ENCODE results near the gene CSTB. TPM values are rescaled to one million over a fixed set of nuclear protein-coding genes. Genes with fewer than 3 reads are reported as not detected.
A peak's percentile ranks its signal among the peaks of the same experiment; 100 is the strongest.

Gene CSTB
- total RNA-seq, 6 donors from 2014 or later, result 19.9 to 122 (median 51.3) TPM

DNA sequence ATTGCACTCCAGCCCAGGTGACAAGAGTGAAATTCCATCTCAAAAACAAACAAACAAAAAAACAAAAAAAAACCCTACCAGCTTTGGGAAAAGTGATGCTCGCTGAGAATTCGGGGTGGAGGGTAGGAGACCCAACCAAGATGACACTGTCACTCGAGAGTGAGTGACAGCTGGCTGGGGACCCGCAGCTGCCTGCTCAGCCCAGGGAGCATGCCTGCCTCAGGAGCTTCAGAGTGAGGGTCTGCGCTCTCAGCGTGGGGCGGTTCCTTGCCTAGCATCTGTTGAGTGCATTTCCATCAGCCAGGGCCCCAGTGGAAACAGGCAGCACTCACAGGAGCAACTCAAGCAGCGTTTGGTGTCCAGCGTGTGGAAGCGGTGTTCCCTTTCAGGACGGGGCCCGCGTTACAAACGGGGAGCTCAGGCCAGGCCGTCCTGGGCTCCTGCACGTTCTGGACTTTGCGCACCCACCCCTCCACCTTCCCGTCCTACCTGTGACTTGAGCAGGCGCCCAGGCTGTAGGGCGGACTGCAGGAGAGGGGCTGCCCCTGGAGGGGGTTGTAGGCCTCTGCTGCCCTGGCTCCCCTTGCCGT lies 5.9 kb downstream of the CSTB start:
- no peak overlapping the region for H3K4me3 ChIP-seq
- TF ChIP-seq, protein P1, sequence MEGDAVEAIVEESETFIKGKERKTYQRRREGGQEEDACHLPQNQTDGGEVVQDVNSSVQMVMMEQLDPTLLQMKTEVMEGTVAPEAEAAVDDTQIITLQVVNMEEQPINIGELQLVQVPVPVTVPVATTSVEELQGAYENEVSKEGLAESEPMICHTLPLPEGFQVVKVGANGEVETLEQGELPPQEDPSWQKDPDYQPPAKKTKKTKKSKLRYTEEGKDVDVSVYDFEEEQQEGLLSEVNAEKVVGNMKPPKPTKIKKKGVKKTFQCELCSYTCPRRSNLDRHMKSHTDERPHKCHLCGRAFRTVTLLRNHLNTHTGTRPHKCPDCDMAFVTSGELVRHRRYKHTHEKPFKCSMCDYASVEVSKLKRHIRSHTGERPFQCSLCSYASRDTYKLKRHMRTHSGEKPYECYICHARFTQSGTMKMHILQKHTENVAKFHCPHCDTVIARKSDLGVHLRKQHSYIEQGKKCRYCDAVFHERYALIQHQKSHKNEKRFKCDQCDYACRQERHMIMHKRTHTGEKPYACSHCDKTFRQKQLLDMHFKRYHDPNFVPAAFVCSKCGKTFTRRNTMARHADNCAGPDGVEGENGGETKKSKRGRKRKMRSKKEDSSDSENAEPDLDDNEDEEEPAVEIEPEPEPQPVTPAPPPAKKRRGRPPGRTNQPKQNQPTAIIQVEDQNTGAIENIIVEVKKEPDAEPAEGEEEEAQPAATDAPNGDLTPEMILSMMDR (IDR thresholded peaks at IDR 0.05), result no peak
- TF ChIP-seq POLR2AphosphoS5 (IDR thresholded peaks at IDR 0.05) (no peak), POLR2A (IDR thresholded peaks at IDR 0.05) (no peak), EP300 (IDR thresholded peaks at IDR 0.05) (no peak)
- DNase-seq (peak in 1 of 2 donors; percentile 59), ATAC-seq (ENCODE audit: low FRiP score in 2 of 2) (no peak)
- WGBS, 2 donors, result 87 to 91% methylated on average over 17 to 21 of the region's 21 CpGs
- H3K36me3 ChIP-seq, result peaks cover 5 to 23% (median 18%) of the 10 kb centered on the region in 4 donors
- peaks cover 7 to 41% (median 17%) of the 10 kb centered on the region in 4 donors for H3K4me1 ChIP-seq
- H3K27ac ChIP-seq, result no peak overlapping the region
- H3K9me3 ChIP-seq, result no peaks in the 10 kb centered on the region
- no peaks in the 10 kb centered on the region for H3K27me3 ChIP-seq

DNA sequence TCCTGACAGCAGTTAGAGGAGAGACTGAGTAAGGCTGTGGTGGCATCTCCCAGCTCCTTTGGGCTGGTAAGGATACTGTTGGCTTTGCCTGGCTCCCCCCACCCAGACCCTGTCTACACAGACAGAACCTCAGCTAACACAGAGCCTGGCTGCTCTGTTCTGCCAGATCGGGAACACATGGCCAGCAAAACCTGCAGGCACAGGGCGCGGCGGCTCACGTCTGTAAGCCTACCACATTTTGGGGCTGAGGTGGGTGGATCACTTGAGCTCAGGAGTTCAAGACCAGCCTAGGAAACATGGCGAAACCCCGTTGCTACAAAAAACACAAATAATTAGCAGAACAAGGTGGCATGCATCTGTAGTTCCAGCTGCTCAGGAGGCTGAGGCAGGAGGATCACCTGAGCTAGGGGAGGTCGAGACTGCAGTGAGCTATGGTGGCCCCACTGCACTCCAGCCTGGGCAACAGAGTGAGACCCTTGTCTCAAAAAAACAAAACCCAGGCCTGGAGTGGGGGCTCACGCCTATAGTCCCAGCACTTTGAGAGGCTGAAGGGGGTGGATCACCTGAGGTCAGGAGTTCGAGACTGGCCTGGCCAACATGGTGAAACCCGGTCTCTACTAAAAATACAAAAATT lies 6.7 kb downstream of the CSTB start:
- no peak overlapping the region for H3K4me3 ChIP-seq
- no peaks in the 10 kb centered on the region for H3K27me3 ChIP-seq
- peak overlapping the region in 1 of 4 donors; percentile 81 for H3K27ac ChIP-seq
- ATAC-seq (ENCODE audit: low FRiP score in 2 of 2) (no peak), DNase-seq (peak in 1 of 2 donors; percentile 43)
- WGBS, 2 donors, result 92 to 93% methylated on average over 11 of the region's 11 CpGs
- peaks cover 4 to 22% (median 18%) of the 10 kb centered on the region in 4 donors for H3K36me3 ChIP-seq
- H3K9me3 ChIP-seq, result no peaks in the 10 kb centered on the region
- H3K4me1 ChIP-seq, result peaks cover 0 to 34% (median 10%) of the 10 kb centered on the region in 4 donors
- TF ChIP-seq, protein P1 (IDR thresholded peaks at IDR 0.05), result no peak
- TF ChIP-seq EP300 (IDR thresholded peaks at IDR 0.05), result no peak
- no peak for TF ChIP-seq POLR2AphosphoS5 (IDR thresholded peaks at IDR 0.05)
- no peak for TF ChIP-seq POLR2A (IDR thresholded peaks at IDR 0.05)

DNA sequence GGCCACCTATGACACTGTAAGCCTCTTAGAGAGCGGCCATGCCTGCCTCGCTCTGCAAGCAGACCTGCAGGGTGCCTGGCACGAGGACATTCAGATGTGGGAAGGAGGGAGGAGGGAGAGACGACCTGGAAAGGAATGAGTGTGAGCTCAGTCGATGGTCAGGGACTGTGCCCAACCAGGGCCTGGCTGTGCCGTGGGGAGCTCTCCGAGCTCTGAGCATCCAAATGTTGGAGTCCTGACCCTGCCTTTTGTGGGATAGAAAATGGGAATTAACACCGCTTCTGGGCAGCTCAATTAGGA lies 7.3 kb downstream of the CSTB start:
- Histone ChIP-seq H3K36me3 (peaks cover 0 to 16% (median 13%) of the 10 kb centered on the region in 4 donors), H3K9me3 (no peaks in the 10 kb centered on the region), H3K4me3 (no peak overlapping the region), H3K27ac (peak overlapping the region in 3 of 4 donors; percentile 66 to 84 (median 81)), H3K27me3 (no peaks in the 10 kb centered on the region), H3K4me1 (peaks cover 0 to 28% (median 7%) of the 10 kb centered on the region in 4 donors)
- ATAC-seq (ENCODE audit: low FRiP score in 2 of 2), result peak in 1 of 2 donors; percentile 2
- 62 to 74% methylated on average over 8 of the region's 8 CpGs for WGBS, 2 donors
- TF ChIP-seq, protein P1 (IDR thresholded peaks at IDR 0.05), result no peak
- TF ChIP-seq POLR2AphosphoS5 (IDR thresholded peaks at IDR 0.05) (no peak), EP300 (IDR thresholded peaks at IDR 0.05) (no peak), POLR2A (IDR thresholded peaks at IDR 0.05) (no peak)
- DNase-seq, result no peak

DNA sequence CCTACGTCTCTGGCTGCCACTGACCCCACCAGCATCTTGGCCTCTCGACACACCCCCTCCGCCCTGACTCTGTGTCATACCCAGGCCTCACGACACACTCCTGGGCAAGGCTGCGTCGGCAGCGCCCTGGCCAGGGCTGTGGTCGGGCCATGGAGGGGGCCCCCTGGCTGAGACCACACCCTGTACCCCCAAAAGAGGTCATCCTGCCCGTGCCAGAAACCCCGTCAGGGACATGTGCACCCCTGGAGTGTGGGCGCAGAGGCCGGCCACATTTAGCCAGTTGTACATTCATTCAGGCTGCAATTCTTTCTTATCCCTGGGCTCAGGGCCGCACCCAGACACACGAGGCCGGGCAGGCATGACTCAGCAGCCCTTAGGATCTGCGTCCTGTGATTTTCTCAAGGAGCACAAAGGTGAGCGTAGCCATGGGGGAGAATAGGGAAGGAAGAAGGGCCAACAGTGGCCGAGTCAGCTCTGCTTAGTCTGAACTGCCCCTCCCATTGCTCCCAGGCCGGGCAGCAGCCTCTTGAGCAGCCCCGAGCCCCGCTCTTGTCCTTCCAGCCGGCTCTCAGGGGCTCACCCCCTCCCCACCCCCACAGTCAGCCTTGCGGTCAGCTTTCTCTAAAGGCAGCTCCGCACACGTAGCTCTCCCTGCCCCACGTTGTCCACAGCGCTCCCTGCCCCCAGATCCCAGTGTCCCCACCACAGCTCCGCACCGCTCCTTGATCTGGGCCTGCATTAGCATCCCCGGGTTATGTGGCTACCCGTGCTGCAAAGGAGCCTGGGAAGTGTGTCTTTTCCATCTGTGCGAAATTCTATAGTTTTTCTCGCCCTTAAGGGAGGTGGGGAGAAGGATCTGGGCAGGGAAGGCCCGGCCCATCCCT lies 7.9 kb downstream of the CSTB start:
- Histone ChIP-seq H3K4me3 (peak overlapping the region in 1 of 4 donors; percentile 10), H3K36me3 (peaks cover 0 to 10% (median 8%) of the 10 kb centered on the region in 4 donors), H3K27me3 (no peaks in the 10 kb centered on the region), H3K9me3 (no peaks in the 10 kb centered on the region), H3K4me1 (peaks cover 0 to 26% (median 7%) of the 10 kb centered on the region in 4 donors), H3K27ac (peak overlapping the region in 3 of 4 donors; percentile 66 to 84 (median 81))
- peak; percentile 83 to 89 for ATAC-seq (ENCODE audit: low FRiP score in 2 of 2)
- TF ChIP-seq POLR2AphosphoS5 (IDR thresholded peaks at IDR 0.05), result peak in 1 of 2 donors; percentile 63
- TF ChIP-seq POLR2A (IDR thresholded peaks at IDR 0.05), result peak in 2 of 4 donors; percentile 19 to 53
- TF ChIP-seq EP300 (IDR thresholded peaks at IDR 0.05), result peak in 1 of 4 donors; percentile 79
- TF ChIP-seq, protein P1 (IDR thresholded peaks at IDR 0.05), result no peak
- 47 to 61% methylated on average over 29 to 31 of the region's 34 CpGs for WGBS, 2 donors
- peak; percentile 84 to 87 for DNase-seq
